ENCODE measurements around the gene OR5A1. TPM values are rescaled to one million over a fixed set of nuclear protein-coding genes. Genes with fewer than 3 reads are reported as not detected.
"Not testable (repeated sequence)": the region's sequence is repeated elsewhere in the genome, so short reads cannot be mapped to it uniquely, and the experiment has no call there.

Gene OR5A1
- total RNA-seq, 2 donors from 2014 or later, result not detected

- no peak for DNase-seq (ENCODE audit: low spot score)
- Mint-ChIP-seq H3K27ac (no peak overlapping the region), H3K9me3 (no peaks in the 10 kb centered on the region), H3K4me1 (ENCODE audit: low read depth in 2 of 2) (no peaks in the 10 kb centered on the region), H3K4me3 (no peak overlapping the region), H3K36me3 (no peaks in the 10 kb centered on the region), H3K27me3 (peaks cover 10 to 11% of the 10 kb centered on the region in 2 donors)
- ATAC-seq, result no peak
Measured at GRCh38 chr11:59429924-59430516, 6.2 kb upstream of the OR5A1 start.

GRCh38 chr11:59437770-59438169, 1.5 kb downstream of the OR5A1 start:
- Mint-ChIP-seq H3K4me1 (ENCODE audit: low read depth in 2 of 2) (no peaks in the 10 kb centered on the region), H3K9me3 (no peaks in the 10 kb centered on the region), H3K27ac (no peak overlapping the region), H3K27me3 (peaks cover 5 to 28% of the 10 kb centered on the region in 2 donors), H3K4me3 (no peak overlapping the region), H3K36me3 (no peaks in the 10 kb centered on the region)
- DNase-seq (ENCODE audit: low spot score), result no peak
- no peak for ATAC-seq

- not testable (repeated sequence) for ATAC-seq; H3K9me3 Mint-ChIP-seq; H3K27ac Mint-ChIP-seq; H3K4me1 Mint-ChIP-seq (ENCODE audit: low read depth in 2 of 2); H3K36me3 Mint-ChIP-seq; H3K4me3 Mint-ChIP-seq; DNase-seq (ENCODE audit: low spot score)
- peaks cover 20 to 37% of the 10 kb centered on the region in 2 donors for H3K27me3 Mint-ChIP-seq
Measured at GRCh38 chr11:59445624-59446023, 9.4 kb downstream of the OR5A1 start.

- no peaks in the 10 kb centered on the region for H3K36me3 Mint-ChIP-seq
- H3K4me1 Mint-ChIP-seq (ENCODE audit: low read depth in 2 of 2), result no peaks in the 10 kb centered on the region
- DNase-seq (ENCODE audit: low spot score) (no peak), ATAC-seq (no peak)
- H3K27me3 Mint-ChIP-seq, result peaks cover 18 to 26% of the 10 kb centered on the region in 2 donors
- H3K4me3 Mint-ChIP-seq, result no peak overlapping the region
- H3K27ac Mint-ChIP-seq, result no peak overlapping the region
- H3K9me3 Mint-ChIP-seq, result no peaks in the 10 kb centered on the region
Measured at GRCh38 chr11:59448484-59448883, 12.2 kb downstream of the OR5A1 start.

- Mint-ChIP-seq H3K36me3 (no peaks in the 10 kb centered on the region), H3K4me3 (no peak within 1 kb of the TSS), H3K4me1 (ENCODE audit: low read depth in 2 of 2) (no peaks in the 10 kb centered on the region), H3K27ac (no peak within 1 kb of the TSS), H3K9me3 (no peaks in the 10 kb centered on the region), H3K27me3 (peaks cover 11 to 15% of the 10 kb centered on the region in 2 donors)
- ATAC-seq (no peak), DNase-seq (ENCODE audit: low spot score) (no peak)
Measured at GRCh38 chr11:59456661-59457060, 20.4 kb downstream of the OR5A1 start, which contains the start of gene OR4D6. OR4D6 (plus strand) TSS chr11:59456961; CDS start chr11:59456961, 0 bp downstream.

GRCh38 chr11:59459916-59460315, 23.6 kb downstream of the OR5A1 start:
- H3K4me3 Mint-ChIP-seq, result no peak overlapping the region
- DNase-seq (ENCODE audit: low spot score) (no peak), ATAC-seq (no peak)
- no peaks in the 10 kb centered on the region for H3K36me3 Mint-ChIP-seq
- peaks cover 14 to 31% of the 10 kb centered on the region in 2 donors for H3K27me3 Mint-ChIP-seq
- no peak overlapping the region for H3K27ac Mint-ChIP-seq
- H3K9me3 Mint-ChIP-seq, result no peaks in the 10 kb centered on the region
- no peaks in the 10 kb centered on the region for H3K4me1 Mint-ChIP-seq (ENCODE audit: low read depth in 2 of 2)

- peaks cover 13 to 40% of the 10 kb centered on the region in 2 donors for H3K27me3 Mint-ChIP-seq
- no peak overlapping the region for H3K27ac Mint-ChIP-seq
- H3K4me1 Mint-ChIP-seq (ENCODE audit: low read depth in 2 of 2), result no peaks in the 10 kb centered on the region
- H3K9me3 Mint-ChIP-seq, result no peaks in the 10 kb centered on the region
- H3K36me3 Mint-ChIP-seq, result no peaks in the 10 kb centered on the region
- H3K4me3 Mint-ChIP-seq, result no peak overlapping the region
- DNase-seq (ENCODE audit: low spot score) (no peak), ATAC-seq (peak in 1 of 2 donors; percentile 53)
Measured at GRCh38 chr11:59463190-59463641, 26.9 kb downstream of the OR5A1 start.

GRCh38 chr11:59473015-59473414, 36.7 kb downstream of the OR5A1 start, which contains the start of gene OR4D10:
OR4D10 (plus strand) TSS chr11:59473315; CDS start chr11:59477430, 4,115 bp downstream.
- Mint-ChIP-seq H3K4me1 (ENCODE audit: low read depth in 2 of 2) (peaks cover 0 to 3% of the 10 kb centered on the region in 2 donors), H3K9me3 (no peaks in the 10 kb centered on the region), H3K27ac (no peak within 1 kb of the TSS), H3K36me3 (no peaks in the 10 kb centered on the region), H3K4me3 (no peak within 1 kb of the TSS), H3K27me3 (peaks cover 13 to 31% of the 10 kb centered on the region in 2 donors)
- no peak for DNase-seq (ENCODE audit: low spot score)
- ATAC-seq, result no peak

- no peaks in the 10 kb centered on the region for H3K9me3 Mint-ChIP-seq
- peaks cover 16 to 33% of the 10 kb centered on the region in 2 donors for H3K27me3 Mint-ChIP-seq
- no peaks in the 10 kb centered on the region for H3K36me3 Mint-ChIP-seq
- H3K27ac Mint-ChIP-seq, result no peak overlapping the region
- H3K4me3 Mint-ChIP-seq, result no peak overlapping the region
- no peak for ATAC-seq
- no peak for DNase-seq (ENCODE audit: low spot score)
- H3K4me1 Mint-ChIP-seq (ENCODE audit: low read depth in 2 of 2), result peaks cover 0 to 3% of the 10 kb centered on the region in 2 donors
Measured at GRCh38 chr11:59475176-59475575, 38.9 kb downstream of the OR5A1 start.

- Mint-ChIP-seq H3K36me3 (no peaks in the 10 kb centered on the region), H3K27me3 (peaks cover 12 to 22% of the 10 kb centered on the region in 2 donors), H3K4me3 (no peak overlapping the region), H3K27ac (no peak overlapping the region), H3K4me1 (ENCODE audit: low read depth in 2 of 2) (peaks cover 0 to 3% of the 10 kb centered on the region in 2 donors), H3K9me3 (no peaks in the 10 kb centered on the region)
- no peak for DNase-seq (ENCODE audit: low spot score)
- ATAC-seq, result no peak
Measured at GRCh38 chr11:59479906-59480305, 43.6 kb downstream of the OR5A1 start.

- no peak overlapping the region for H3K4me3 Mint-ChIP-seq
- peaks cover 10 to 17% of the 10 kb centered on the region in 2 donors for H3K27me3 Mint-ChIP-seq
- no peak overlapping the region for H3K27ac Mint-ChIP-seq
- ATAC-seq (no peak), DNase-seq (ENCODE audit: low spot score) (no peak)
- no peaks in the 10 kb centered on the region for H3K9me3 Mint-ChIP-seq
- no peaks in the 10 kb centered on the region for H3K36me3 Mint-ChIP-seq
- H3K4me1 Mint-ChIP-seq (ENCODE audit: low read depth in 2 of 2), result peaks cover 0 to under 1% of the 10 kb centered on the region in 2 donors
Measured at GRCh38 chr11:59480359-59480758, 44.1 kb downstream of the OR5A1 start.

Other genes with a start within 250 kb of the OR5A1 start
- under 1 TPM in 1 of 2 donors, not detected in 1; 0.11 TPM for gene MPEG1, start 223.5 kb upstream of the OR5A1 start, total RNA-seq
- not detected for gene OR5AN1, start 77.6 kb upstream of the OR5A1 start, total RNA-seq
- gene OR5A2, start 10.1 kb upstream of the OR5A1 start, total RNA-seq, result not detected
- gene OR4D6, start 20.5 kb downstream of the OR5A1 start, total RNA-seq, result not detected
- not detected for gene OR4D10, start 36.8 kb downstream of the OR5A1 start, total RNA-seq
- gene OR4D11, start 67.1 kb downstream of the OR5A1 start, total RNA-seq, result not detected
- not detected for gene OR4D9, start 75.1 kb downstream of the OR5A1 start, total RNA-seq
- 10 to 100 TPM; 40.5 to 45.2 TPM for gene OSBP, start 179.3 kb downstream of the OR5A1 start, total RNA-seq
- gene PATL1, start 232.6 kb downstream of the OR5A1 start, total RNA-seq, result 10 to 100 TPM; 50.5 to 62.9 TPM

Data from natural killer cell treated with Interleukin-12 subunit alpha and Interleukin-12 subunit beta and Interleukin-15 and Interleukin-18, amount 100 ng/mL, for 72 hours (primary cell).